Muscle of arm (tissue), 14 donors: ENCODE results near the gene ADAT2. TPM values are rescaled to one million over a fixed set of nuclear protein-coding genes. Genes with fewer than 3 reads are reported as not detected.
"Not testable (repeated sequence)": the region's sequence is repeated elsewhere in the genome, so short reads cannot be mapped to it uniquely, and the experiment has no call there.

Experiments
- DNase-seq: peaks from one replicate; pipeline ENCODE4 v3.0.0-alpha.2; 2013
- long read RNA-seq, 11 donors: transcript quantifications; one replicate each; lab custom pipeline, GENCODE V29; 2026
- polyA plus RNA-seq, 12 donors: library from polyadenylated mRNA; unstranded; fragments of 120-200 nt; gene quantifications; one replicate each; pipeline ENCODE4 v1.2.1, GENCODE V29; 2013; ENCODE audit not compliant: insufficient read length in 12 of 12

Gene ADAT2
- polyA plus RNA-seq: 10 to 100 TPM in 8 of 12 donors, 1 to 10 TPM in 3, not detected in 1; 6.0 to 22.5 (median 12.8) TPM
- long read RNA-seq, donor 1, partial matches to known transcripts: 6 of 6 reads
- long read RNA-seq, donor 1, other reads (novel, unspliced or antisense): 0 of 6 reads
- long read RNA-seq, donor 2: 0 reads
- long read RNA-seq, donor 3, partial matches to known transcripts: 0 of 2 reads
- long read RNA-seq, donor 3, other reads (novel, unspliced or antisense): 0 of 2 reads
- long read RNA-seq, donor 4, partial matches to known transcripts: 0 of 1 reads
- long read RNA-seq, donor 4, other reads (novel, unspliced or antisense): 0 of 1 reads
- long read RNA-seq, donor 5, partial matches to known transcripts: 0 of 1 reads
- long read RNA-seq, donor 5, other reads (novel, unspliced or antisense): 0 of 1 reads
- long read RNA-seq, donor 6, full-length matches to known transcripts: 1 of 1 reads
- long read RNA-seq, donor 6, partial matches to known transcripts: 0 of 1 reads
- long read RNA-seq, donor 6, other reads (novel, unspliced or antisense): 0 of 1 reads
- long read RNA-seq, donor 7, full-length matches to known transcripts: 1 of 1 reads
- long read RNA-seq, donor 7, partial matches to known transcripts: 0 of 1 reads
- long read RNA-seq, donor 7, other reads (novel, unspliced or antisense): 0 of 1 reads
- long read RNA-seq, donor 8, partial matches to known transcripts: 0 of 1 reads
- long read RNA-seq, donor 8, other reads (novel, unspliced or antisense): 0 of 1 reads
- long read RNA-seq, donor 9, partial matches to known transcripts: 14 of 16 reads
- long read RNA-seq, donor 9, other reads (novel, unspliced or antisense): 0 of 16 reads
- long read RNA-seq, donor 10, partial matches to known transcripts: 5 of 8 reads
- long read RNA-seq, donor 10, other reads (novel, unspliced or antisense): 0 of 8 reads
- long read RNA-seq, donor 11, partial matches to known transcripts: 0 of 1 reads
- long read RNA-seq, donor 11, other reads (novel, unspliced or antisense): 0 of 1 reads

GRCh38 chr6:143450453-143451371 is at the start of gene ADAT2, which contains the start of gene PEX3:
Gene ADAT2, minus strand, starts transcription at chr6:143450695. Its CDS starts 37 bp downstream, at chr6:143450658.
Gene PEX3, plus strand, starts transcription at chr6:143450805. Its CDS starts 238 bp downstream, at chr6:143451043.
- peak; percentile 91 for DNase-seq

DNA sequence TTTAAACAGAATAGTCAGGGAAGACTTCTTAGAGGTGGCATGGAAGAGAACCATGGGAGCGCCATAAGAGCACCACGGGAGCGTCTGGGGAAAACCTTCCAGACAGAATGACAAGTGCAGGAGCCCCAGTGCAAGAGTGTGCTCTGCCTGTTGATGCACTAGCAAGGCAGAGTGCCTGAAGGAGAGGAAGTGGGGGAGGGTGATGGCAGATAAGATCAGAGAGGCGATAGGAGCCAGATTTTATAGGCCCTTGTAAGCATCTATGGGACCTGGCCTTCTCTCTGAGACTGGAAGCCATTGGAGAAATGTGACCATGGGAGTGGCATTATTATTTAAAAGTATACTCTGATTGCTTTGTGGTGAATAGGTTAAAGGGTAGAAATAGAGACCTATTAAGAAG is 47.9 kb upstream of the ADAT2 start:
- no peak for DNase-seq

DNA sequence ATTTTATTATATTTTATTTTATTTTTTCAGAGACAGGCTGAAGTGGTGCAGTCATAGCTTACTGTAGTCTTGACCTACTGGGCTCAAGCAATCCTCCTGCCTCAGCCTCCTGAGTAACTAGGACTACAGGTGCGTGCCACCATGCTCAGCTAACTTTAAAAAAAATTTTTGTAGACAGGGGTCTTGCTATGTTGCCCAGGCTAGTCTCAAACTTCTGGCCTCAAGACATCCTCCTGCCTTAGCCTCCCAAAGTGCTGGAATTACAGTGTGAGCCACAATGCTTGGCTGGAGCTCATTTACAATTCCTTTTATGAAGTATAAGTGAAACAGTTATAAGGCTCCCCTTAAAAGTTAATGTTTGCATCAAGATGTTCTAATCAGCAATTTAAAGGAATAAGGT is 46.5 kb upstream of the ADAT2 start:
- DNase-seq: no peak

DNA sequence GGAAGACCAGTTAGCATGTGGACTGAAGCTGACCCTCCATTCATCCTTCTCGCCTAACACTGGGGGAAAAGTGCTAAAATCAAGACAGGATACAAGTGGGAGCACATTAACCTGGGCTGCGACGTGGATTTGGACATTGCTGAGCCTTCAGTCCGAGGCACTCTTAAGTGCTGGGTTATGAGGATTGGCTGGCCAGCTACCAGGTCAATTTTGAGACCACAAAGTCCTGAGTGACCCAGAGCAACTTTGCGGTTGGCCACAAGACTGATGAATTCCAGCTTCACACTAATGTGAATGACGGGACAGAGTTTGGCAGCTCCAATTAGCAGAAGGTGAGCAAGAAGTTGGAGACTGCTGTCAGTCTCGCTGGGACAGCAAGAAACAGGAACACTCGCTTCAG is 40.3 kb upstream of the ADAT2 start:
- DNase-seq: no peak

DNA sequence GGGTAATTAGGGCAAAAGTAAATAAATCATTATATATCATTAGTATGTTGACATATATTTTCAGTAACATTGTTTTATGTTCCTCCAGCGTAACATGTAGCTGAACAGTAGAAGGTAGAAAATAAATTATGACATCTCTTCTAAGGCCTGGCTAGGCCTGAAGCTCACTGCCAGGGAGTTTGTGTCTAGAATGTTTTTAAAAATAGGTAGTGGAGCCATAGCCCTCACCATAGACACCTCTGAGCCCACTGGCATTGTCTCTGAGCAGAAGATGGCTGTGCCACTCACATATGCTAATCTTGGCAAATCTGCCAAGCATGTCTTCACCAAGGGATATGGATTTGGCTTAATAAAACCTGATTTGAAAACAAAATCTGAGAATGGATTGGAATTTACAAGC is 39.7 kb upstream of the ADAT2 start:
- no peak for DNase-seq

- no peak for DNase-seq
Measured at GRCh38 chr6:143486752-143487151, 36.3 kb upstream of the ADAT2 start.

DNA sequence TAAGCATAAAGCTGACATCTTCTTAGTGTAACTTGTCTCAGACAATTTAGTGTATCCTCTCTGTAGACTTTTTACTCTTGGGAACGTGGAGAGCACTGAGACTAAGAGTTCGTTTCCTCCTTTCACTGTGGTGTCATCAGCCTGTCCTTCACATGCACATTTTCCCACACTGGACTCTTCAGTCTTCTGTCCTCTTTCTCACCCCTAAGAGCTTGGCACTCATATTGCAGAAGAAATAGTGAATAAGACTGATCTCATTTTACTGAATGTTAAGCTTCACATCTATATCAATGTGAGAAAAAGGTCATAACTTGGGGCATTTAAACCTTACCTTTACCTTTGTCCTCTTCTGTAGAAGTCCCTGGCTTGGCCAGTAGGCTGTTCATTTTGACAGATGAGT is 35.5 kb upstream of the ADAT2 start:
- DNase-seq: no peak

DNA sequence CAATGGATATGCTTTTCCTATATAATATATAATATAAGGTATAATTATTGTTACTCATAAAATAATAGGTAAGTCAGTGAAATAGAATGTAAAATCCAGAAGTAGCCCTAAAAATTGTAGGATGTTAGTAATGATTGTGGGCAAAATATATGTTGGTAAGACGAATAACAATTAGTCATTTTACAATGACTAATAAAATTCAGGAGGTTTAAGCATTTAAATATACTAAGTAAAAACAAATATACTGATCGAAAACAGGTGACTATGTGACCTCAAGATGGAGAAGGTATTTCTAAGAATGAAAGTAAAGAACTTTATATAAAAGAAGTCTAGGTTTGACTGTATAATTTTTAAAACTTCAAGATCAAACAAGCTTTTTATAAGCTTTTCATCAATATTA is 32.1 kb upstream of the ADAT2 start:
- no peak for DNase-seq

GRCh38 chr6:143478479-143479062 is 28.1 kb upstream of the ADAT2 start:
- DNase-seq: no peak

GRCh38 chr6:143476545-143476944 is 26.1 kb upstream of the ADAT2 start:
- DNase-seq: no peak

DNA sequence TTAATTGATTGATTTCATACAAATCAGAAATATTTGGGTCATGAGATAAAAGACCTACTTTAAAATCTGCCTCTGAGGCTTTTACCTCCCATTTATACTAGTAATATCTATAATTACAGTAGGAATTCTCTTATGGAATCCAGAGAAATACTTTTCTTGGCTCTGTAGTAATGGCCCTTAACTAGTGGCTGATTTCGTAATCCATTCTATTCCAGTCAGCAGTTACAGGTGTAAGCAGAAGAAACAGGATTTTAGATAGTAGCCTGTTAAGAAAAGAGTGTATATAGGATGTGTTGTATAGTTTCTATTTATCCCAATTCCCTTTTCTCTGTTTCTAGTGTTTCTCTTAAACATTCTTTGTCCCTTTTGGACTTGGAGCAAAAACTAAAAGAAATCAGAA is 21.3 kb upstream of the ADAT2 start:
- DNase-seq: no peak

DNA sequence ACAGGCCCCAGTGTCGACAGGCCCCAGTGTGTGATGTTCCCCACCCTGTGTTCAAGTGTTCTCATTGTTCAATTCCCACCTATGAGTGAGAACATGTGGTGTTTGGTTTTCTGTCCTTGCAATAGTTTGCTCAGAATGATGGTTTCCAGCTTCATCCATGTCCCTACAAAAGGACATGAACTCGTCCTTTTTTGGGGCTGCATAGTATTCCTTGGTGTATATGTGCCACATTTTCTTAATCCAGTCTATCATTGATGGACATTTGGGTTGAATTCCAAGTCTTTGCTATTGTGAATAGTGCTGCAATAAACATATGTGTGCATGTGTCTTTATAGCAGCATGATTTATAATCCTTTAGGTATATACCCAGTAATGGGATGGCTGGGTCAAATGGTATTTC is 18.3 kb upstream of the ADAT2 start:
- DNase-seq: not testable (repeated sequence)

GRCh38 chr6:143468026-143468425 is 17.5 kb upstream of the ADAT2 start:
- DNase-seq: no peak

DNA sequence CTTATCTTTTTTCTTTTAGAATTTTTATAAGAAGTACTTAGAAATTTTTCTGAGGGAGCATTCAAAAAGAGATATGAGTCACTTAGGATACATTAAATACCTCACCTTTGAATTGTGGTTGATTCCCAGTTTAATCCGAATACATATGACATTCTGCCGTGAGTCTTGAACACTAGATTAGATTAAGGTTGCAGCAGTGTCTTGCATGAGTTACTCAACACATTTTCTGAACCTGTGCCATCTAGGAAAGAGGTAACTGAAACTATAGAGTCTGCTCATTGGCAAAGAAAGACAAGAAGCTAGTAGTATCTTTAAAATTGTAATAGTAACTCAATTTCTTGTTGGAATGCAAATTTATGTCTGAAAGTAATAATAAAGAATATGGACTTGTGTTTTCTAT is 15.1 kb upstream of the ADAT2 start:
- no peak for DNase-seq

GRCh38 chr6:143457563-143458359 is 7.3 kb upstream of the ADAT2 start:
- no peak for DNase-seq

- no peak for DNase-seq
Measured at GRCh38 chr6:143451531-143451930, 1.0 kb upstream of the ADAT2 start.

DNA sequence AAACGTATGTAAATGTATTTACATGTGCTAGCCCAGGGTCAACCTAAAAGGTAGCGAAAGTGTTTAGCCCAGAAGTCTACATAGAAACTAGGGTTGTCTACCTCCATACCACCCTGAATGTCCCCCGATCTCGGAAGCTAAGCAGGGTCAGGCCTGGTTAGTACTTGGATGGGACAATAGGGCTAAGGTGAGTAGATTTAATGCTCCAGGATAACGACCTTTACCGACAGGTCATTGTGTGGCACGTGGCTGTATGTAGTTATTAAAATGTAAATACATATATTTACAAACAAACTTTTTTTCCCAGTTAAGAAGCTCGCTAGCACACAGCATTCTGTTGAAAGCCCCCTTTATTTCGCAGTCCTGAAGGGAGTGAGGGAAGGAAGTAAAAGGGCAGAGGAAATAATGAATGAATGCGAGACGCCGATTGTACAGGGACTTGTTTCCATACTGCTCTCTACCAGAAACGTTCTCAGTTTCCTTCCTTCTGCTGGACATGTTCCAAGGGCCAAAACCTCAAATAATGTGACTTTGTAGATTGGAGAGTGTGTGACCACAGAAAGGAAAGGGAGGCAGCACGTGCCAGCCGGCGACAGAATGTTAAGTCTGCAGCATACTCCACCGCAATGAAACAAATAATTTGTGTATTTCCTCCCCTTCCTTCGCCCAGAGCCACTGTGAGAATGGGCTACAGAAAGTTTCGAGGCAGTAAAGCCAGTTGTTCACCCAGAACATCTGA is 612 bp downstream of the ADAT2 start:
- DNase-seq: peak; percentile 51

- DNase-seq: no peak
Measured at GRCh38 chr6:143449082-143449713, 1.3 kb downstream of the ADAT2 start.

- not testable (repeated sequence) for DNase-seq
Measured at GRCh38 chr6:143447865-143448264, 2.6 kb downstream of the ADAT2 start.
